PFSK-1 (cell line): ENCODE data around the gene TMEM72.

Experiments
- FOXP2 ChIP-seq: optimal IDR thresholded peaks from 2 replicates; pipeline ENCODE3; 2011; ENCODE audit warnings: borderline replicate concordance, control low read depth, inconsistent platforms; ENCODE audit not compliant: insufficient read depth; ENCODE audit errors: extremely low read length, extremely low read depth
- POLR2AphosphoS5 ChIP-seq: IDR thresholded peaks from 2 replicates; pipeline ENCODE4 v1.6.1; 2012; ENCODE audit warnings: low read depth, mild to moderate bottlenecking, control low read depth, low read length, moderate library complexity
- SIN3A ChIP-seq: IDR thresholded peaks from 2 replicates; pipeline ENCODE4 v1.6.1; 2012; ENCODE audit warnings: mild to moderate bottlenecking, low read length, moderate library complexity, borderline replicate concordance; ENCODE audit not compliant: insufficient read depth
- TF ChIP-seq, protein P1 (sequence below), 2 experiments: IDR thresholded peaks; 2 replicates each; pipeline versions ENCODE4 v1.6.1 to v1.8.0; 2011 to 2012; ENCODE audit warnings: low read depth in 2 of 2, low read length in 2 of 2, control low read depth in 1 of 2, inconsistent platforms in 1 of 2, mild to moderate bottlenecking in 1 of 2, moderate library complexity in 1 of 2; ENCODE audit not compliant: insufficient read depth in 1 of 2

GRCh38 chr10:44917848-44918247 lies 6.7 kb downstream of the TMEM72 start:
- no peak for TF ChIP-seq POLR2AphosphoS5
- no peak for TF ChIP-seq SIN3A
- TF ChIP-seq, protein P1, sequence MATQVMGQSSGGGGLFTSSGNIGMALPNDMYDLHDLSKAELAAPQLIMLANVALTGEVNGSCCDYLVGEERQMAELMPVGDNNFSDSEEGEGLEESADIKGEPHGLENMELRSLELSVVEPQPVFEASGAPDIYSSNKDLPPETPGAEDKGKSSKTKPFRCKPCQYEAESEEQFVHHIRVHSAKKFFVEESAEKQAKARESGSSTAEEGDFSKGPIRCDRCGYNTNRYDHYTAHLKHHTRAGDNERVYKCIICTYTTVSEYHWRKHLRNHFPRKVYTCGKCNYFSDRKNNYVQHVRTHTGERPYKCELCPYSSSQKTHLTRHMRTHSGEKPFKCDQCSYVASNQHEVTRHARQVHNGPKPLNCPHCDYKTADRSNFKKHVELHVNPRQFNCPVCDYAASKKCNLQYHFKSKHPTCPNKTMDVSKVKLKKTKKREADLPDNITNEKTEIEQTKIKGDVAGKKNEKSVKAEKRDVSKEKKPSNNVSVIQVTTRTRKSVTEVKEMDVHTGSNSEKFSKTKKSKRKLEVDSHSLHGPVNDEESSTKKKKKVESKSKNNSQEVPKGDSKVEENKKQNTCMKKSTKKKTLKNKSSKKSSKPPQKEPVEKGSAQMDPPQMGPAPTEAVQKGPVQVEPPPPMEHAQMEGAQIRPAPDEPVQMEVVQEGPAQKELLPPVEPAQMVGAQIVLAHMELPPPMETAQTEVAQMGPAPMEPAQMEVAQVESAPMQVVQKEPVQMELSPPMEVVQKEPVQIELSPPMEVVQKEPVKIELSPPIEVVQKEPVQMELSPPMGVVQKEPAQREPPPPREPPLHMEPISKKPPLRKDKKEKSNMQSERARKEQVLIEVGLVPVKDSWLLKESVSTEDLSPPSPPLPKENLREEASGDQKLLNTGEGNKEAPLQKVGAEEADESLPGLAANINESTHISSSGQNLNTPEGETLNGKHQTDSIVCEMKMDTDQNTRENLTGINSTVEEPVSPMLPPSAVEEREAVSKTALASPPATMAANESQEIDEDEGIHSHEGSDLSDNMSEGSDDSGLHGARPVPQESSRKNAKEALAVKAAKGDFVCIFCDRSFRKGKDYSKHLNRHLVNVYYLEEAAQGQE (IDR thresholded peaks at IDR 0.05; ENCODE audit: insufficient read depth in 1 of 2, low read depth in 2 of 2, low read length in 2 of 2): no peak
- no peak for TF ChIP-seq FOXP2
